GM19397 (cell line): ENCODE data around the gene INSRR.

ENCODE experiments used
- ATAC-seq: cut with Tn5 transposase; IDR thresholded peaks from one replicate; pipeline ENCODE4 v1.9.1; 2021; ENCODE audit warnings: mild to moderate bottlenecking, moderate library complexity; ENCODE audit not compliant: unreplicated experiment

Gene INSRR

GRCh38 chr1:156858959-156859522, at the start of gene INSRR:
Gene INSRR, minus strand, starts transcription at chr1:156859117. Its CDS starts 496 bp downstream, at chr1:156858621.
- no peak for ATAC-seq

- no peak for ATAC-seq
Measured at GRCh38 chr1:156908541-156908940, 49.6 kb upstream of the INSRR start.

DNA sequence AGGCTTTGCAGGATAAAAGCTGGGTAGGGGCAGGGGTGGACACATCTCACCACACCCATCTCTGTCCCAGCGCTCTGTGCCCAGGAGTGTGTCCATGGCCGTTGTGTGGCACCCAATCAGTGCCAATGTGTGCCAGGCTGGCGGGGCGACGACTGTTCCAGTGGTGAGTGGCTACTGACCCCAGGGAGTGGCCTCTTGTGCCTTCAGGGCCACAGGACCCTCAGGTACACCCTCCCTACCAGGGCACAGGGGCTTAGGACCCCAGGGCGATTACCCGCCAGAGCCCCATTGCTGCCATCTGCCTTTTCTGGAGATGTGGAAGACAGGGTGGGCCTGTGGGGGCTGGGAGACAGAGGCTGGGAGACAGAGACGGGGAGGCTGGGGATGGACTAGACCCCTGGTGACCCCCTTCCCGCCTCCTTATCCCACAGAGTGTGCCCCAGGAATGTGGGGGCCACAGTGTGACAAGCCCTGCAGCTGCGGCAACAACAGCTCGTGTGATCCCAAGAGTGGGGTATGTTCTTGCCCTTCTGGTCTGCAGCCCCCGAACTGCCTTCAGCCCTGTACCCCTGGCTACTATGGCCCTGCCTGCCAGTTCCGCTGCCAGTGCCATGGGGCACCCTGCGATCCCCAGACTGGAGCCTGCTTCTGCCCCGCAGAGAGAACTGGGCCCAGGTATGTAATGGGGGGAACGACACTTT, 47.4 kb upstream of the INSRR start:
- ATAC-seq, result no peak

DNA sequence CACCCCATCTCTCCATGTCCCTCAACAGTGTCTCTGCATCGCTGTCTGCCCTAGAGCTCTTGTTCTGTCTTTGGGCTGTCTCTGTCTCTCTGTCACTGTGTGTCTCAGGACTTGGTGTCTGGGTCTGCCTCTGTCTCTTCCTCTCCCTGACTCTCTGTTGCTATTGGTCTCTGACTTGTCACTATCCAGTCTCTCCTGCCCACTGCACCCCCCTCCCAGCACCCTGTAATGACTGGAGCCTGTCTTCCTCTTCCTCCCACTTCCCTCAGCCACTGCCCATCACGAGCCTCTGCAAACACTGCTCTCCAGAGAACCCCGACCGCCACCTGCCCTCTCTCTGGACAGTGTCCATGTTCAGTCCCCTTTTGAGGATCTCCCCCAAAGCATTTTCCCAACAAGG, 46.7 kb upstream of the INSRR start:
- ATAC-seq, result no peak

DNA sequence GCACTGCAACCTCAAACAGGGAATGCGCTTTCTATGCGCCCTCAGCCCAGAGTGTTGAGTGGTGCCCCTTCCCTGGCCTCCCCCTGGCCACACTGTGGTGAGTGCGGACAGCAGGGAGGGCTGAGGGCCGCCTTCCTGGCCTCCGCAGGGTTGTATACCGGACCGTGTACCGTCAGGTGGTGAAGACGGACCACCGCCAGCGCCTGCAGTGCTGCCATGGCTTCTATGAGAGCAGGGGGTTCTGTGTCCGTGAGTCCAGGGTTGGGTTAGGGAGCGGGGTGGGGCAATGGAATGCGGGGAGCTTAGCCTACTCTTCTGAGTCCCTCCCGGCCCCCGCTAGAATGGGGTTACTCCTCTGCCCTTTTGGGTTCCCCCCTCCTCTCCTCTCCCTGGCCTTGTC, 46.3 kb upstream of the INSRR start:
- ATAC-seq, result no peak

DNA sequence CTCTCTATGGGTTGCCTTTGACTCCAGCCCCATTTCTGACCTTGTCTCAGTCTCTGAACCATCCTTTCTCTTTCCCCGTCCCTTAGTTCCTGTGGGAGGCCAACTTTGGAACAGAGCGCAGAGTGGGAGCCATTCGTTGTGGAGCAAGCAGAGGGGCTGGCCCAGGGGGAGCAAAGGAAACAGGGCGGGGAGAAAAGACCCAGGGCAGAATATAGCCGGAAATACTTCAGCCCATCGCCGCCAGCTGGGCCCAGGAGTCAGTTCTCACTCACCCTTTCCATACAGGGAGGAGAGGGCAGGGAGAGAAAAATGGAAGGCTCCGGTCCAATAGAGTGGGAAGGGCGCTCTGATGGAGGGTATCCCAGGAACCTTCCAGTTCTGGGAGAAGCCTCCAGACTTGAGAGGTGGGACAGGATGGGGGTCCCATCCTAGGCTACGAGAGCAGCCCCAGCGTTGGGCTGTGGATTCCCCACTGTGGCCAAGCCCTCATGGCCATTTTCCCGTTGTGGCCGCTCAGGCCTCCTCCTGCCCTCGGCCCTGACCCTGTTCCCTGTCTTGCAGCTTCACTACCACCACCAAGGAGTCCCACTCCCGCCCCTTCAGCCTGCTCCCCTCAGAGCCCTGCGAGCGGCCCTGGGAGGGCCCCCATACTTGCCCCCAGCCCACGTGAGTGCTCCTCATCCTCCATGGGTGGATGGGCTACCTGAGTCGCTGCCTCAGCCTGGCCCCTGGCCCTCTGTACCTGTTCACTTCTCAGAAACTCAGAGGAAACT, 45.5 kb upstream of the INSRR start:
- ATAC-seq, result no peak

GRCh38 chr1:156903328-156904091, 44.6 kb upstream of the INSRR start:
- no peak for ATAC-seq

- ATAC-seq, result no peak
Measured at GRCh38 chr1:156901966-156902915, 43.3 kb upstream of the INSRR start.

DNA sequence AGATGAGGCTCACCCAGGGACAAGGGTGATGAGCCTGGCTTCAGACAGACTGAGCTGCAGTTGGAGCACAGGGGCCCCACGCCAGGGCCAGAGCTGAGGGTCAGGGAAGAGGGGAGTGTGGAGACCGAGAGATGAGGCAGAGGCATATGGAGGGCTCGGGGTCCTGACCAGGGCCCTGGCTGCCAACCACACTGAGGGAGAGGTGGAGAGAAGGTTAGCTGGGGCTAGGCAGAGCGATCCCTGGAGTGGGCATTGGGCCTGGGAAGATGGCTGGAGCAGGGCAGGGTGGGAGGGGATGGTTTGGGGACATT, 42.6 kb upstream of the INSRR start:
- ATAC-seq, result no peak

GRCh38 chr1:156900896-156901589, 42.1 kb upstream of the INSRR start:
- no peak for ATAC-seq

DNA sequence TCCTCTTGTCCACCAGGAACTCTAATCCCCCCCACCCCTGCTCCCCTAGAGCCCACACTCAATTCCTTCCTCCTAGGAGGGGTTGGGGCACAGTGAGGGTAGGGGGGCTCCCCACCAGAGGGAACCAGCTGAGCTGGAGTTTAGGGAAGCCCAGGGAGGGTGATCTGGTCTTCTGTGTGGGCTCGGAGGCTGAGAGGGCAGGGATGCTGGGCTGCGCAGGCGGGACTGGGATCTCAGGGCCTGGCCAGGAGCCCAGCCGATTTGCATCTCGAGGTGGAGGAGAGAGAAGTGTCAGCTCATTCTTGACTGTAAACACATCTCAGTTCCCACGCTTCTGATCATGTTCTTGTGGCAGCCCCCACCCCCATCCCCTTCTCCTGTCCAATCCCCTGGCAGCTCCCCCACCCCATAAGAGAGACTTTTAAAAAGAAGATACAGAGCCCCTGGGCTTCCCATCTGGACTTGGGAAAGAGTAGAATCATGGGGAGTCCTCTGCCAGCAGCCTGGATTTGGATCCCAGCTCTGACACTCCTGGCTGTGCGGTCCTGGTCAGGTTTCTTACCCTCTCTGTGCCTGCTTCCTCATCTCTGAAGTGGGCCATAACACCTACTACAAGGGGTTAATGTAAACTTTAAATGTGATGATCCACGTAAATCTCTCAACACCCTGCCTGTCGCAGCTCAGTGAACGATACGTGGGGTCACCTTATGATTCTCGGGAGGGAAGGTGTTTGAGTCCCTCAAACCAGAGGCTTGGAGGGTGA, 41.2 kb upstream of the INSRR start:
- ATAC-seq, result no peak

- ATAC-seq, result no peak
Measured at GRCh38 chr1:156898971-156899664, 40.2 kb upstream of the INSRR start.

- ATAC-seq, result no peak
Measured at GRCh38 chr1:156898161-156898566, 39.2 kb upstream of the INSRR start.

- no peak for ATAC-seq
Measured at GRCh38 chr1:156897078-156897825, 38.3 kb upstream of the INSRR start.

GRCh38 chr1:156896490-156897033, 37.6 kb upstream of the INSRR start:
- ATAC-seq, result no peak

DNA sequence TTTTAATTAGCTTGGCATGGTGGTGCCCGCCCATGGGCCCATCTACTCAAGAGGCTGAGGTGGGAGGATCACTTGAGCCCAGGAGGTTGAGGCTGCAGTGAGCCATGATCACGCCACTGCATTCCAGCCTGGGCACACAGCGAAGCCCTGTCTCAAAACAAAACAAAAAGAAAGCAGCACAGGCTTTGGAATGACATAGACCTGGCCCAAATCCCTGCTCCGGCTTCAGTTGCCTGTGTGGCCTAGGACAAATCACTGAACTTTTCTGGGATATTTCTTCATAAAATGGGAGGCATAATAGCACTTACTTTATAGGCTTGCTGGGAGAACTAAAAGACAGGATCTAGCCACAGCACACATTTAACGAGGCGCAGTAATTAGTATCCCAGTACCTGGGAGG, 37.0 kb upstream of the INSRR start:
- ATAC-seq, result no peak

DNA sequence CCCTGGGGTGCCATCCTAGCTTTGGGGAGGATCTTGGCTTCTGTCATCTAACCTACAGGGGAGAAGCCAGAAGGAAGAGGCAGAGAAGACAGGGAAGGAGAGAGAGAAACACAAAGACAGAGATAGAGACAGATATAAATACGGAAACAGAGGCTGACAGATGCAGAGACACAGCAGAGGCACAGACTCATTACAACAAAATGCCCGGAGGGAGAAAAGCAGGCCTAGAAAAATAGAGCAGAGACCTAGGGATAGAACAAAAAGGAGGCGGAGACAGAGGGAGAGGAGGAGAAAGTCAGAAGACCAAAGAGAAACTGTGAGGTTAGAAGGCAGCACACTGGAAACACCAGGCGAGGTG, 36.5 kb upstream of the INSRR start:
- no peak for ATAC-seq
